Activated naive CD4-positive, alpha-beta T cell treated with Interleukin-2 at 50 U/mL for 16 hours (primary cell): ENCODE data around the gene CASKIN2.
"Not testable (repeated sequence)": the region's sequence is repeated elsewhere in the genome, so short reads cannot be mapped to it uniquely, and the experiment has no call there.

Experiments
- DNase-seq: peaks from one replicate; pipeline ENCODE4 v3.0.0-alpha.2; 2020

Gene CASKIN2

GRCh38 chr17:75463603-75464002 lies 51.7 kb downstream of the CASKIN2 start:
- no peak for DNase-seq

DNA sequence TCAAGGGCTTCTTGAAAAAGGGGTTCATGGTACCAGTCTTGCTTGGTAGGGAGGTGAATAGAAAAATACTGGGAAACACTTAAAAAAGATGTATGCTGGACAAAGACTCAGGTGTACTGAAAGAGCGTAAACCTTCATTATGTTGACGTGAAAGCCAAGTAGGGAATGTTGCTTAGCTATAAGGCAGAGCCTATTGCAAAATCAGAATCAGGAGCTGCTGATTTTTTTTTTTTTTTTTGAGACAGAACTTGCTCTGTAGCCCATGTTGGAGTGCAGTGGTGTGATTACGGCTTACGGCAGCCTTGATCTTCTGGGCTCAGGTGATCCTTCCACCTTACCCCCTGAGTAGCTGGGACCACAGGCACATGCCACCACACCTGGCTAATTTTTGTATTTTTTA lies 55.0 kb downstream of the CASKIN2 start:
- DNase-seq: no peak

DNA sequence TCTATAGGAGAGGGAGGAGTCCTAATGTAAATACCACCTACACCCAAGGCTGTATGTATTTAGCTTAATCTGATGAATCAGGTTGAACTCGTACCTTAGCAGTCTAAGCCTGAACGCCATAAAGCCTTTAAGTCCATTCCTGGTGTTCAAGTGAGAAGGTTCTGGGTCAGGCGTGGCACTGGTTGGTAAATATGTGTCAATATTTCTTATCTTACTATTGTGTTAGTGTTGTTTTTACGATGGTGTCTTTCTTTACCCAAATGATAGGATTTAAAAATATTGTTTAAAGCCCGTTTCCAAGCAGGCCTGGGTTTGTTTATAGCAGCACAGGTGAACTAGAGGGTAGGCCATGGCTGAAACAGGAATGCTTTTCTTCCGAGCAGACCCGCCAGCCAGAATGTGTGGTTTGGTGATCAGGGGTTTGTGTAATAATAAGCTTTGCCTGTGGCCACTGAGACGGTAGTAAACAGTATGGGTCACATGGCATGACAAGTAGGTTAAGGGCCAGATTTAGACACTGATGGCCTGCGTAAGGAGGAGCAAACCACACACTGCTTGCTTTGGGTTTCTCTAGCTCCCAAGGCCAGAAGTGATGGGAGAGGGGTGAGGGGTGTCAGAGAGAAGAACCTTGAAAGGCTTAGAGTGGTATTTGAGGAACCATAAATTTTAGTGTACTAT lies 55.6 kb downstream of the CASKIN2 start:
- no peak for DNase-seq

GRCh38 chr17:75459246-75459589 lies 56.1 kb downstream of the CASKIN2 start:
- no peak for DNase-seq

- peak; percentile 9 for DNase-seq
Measured at GRCh38 chr17:75457047-75457654, 58.2 kb downstream of the CASKIN2 start.

GRCh38 chr17:75456417-75457046 lies 58.8 kb downstream of the CASKIN2 start, which contains the start of gene TMEM94:
Gene TMEM94 (plus strand): TSS chr17:75456635. CDS start chr17:75471906, 15,271 bp downstream.
- DNase-seq: peak; percentile 90

- no peak for DNase-seq
Measured at GRCh38 chr17:75456039-75456416, 59.3 kb downstream of the CASKIN2 start.

GRCh38 chr17:75454672-75455071 lies 60.7 kb downstream of the CASKIN2 start:
- DNase-seq: not testable (repeated sequence)

GRCh38 chr17:75454193-75454592 lies 61.1 kb downstream of the CASKIN2 start:
- DNase-seq: no peak

GRCh38 chr17:75450270-75450669 lies 65.1 kb downstream of the CASKIN2 start:
- DNase-seq: no peak
